ENCODE results near the gene KREMEN1.

DNA sequence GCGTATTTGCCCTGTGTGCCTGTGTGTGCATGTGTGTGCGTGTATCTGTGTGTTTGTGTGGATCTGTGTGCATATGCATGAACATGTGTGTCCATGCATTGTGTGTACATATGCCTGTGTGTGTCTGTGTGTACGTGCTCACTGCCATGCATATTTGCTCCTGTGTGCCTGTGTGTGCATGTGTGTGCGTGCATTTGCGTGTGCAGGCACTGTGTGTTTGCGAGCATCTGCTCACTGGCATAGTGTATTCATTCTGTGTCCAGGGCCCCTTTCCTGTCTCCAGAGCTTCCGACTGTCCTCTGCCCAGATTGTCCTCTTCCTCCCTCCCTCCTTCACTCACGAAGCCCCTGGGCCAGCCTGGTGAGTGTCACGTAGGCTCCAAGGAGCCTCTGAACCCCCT, 138.6 kb downstream of the KREMEN1 start:
- TF ChIP-seq POLR2A (IDR thresholded peaks at IDR 0.05), result no peak
- TF ChIP-seq, protein P1, sequence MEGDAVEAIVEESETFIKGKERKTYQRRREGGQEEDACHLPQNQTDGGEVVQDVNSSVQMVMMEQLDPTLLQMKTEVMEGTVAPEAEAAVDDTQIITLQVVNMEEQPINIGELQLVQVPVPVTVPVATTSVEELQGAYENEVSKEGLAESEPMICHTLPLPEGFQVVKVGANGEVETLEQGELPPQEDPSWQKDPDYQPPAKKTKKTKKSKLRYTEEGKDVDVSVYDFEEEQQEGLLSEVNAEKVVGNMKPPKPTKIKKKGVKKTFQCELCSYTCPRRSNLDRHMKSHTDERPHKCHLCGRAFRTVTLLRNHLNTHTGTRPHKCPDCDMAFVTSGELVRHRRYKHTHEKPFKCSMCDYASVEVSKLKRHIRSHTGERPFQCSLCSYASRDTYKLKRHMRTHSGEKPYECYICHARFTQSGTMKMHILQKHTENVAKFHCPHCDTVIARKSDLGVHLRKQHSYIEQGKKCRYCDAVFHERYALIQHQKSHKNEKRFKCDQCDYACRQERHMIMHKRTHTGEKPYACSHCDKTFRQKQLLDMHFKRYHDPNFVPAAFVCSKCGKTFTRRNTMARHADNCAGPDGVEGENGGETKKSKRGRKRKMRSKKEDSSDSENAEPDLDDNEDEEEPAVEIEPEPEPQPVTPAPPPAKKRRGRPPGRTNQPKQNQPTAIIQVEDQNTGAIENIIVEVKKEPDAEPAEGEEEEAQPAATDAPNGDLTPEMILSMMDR (IDR thresholded peaks at IDR 0.05), result no peak
